ENCODE data around the gene NALCN.

DNA sequence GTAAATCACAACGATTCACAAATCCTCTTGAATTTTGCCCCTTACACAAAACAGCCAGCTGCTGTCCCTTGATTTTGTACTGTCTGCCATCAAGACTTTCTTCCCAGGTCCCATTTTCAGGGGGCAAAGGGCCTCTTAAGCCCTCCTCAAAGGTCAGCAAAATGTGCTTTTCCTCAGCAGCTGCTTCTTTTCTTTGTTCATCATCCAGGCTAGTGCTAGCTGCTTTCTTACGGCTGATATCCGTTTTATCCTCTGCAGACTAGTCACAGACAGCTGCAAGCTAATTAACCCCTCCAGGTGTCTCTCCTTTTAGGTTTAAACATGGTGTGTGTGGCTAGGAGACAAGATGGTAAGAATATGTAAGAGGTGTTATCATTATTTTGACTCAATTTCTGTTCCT lies 90.9 kb downstream of the NALCN start:
- TF ChIP-seq, protein P1, sequence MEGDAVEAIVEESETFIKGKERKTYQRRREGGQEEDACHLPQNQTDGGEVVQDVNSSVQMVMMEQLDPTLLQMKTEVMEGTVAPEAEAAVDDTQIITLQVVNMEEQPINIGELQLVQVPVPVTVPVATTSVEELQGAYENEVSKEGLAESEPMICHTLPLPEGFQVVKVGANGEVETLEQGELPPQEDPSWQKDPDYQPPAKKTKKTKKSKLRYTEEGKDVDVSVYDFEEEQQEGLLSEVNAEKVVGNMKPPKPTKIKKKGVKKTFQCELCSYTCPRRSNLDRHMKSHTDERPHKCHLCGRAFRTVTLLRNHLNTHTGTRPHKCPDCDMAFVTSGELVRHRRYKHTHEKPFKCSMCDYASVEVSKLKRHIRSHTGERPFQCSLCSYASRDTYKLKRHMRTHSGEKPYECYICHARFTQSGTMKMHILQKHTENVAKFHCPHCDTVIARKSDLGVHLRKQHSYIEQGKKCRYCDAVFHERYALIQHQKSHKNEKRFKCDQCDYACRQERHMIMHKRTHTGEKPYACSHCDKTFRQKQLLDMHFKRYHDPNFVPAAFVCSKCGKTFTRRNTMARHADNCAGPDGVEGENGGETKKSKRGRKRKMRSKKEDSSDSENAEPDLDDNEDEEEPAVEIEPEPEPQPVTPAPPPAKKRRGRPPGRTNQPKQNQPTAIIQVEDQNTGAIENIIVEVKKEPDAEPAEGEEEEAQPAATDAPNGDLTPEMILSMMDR (conservative IDR thresholded peaks at IDR 0.05; ENCODE audit: low read depth in 2 of 2): no peak
- TF ChIP-seq EZH2phosphoT487 (IDR thresholded peaks at IDR 0.05; ENCODE audit: unreplicated experiment) (no peak), EZH2 (IDR thresholded peaks at IDR 0.05; ENCODE audit: low read depth, unreplicated experiment) (no peak), POLR2AphosphoS5 (IDR thresholded peaks at IDR 0.05; ENCODE audit: low read depth) (no peak), ZNF114 (CRISPR knock-in tag; IDR thresholded peaks at IDR 0.05) (no peak), JUNB (IDR thresholded peaks at IDR 0.05; ENCODE audit: unreplicated experiment) (no peak), CREB1 (CRISPR knock-in tag; IDR thresholded peaks at IDR 0.05; ENCODE audit: low read depth) (no peak)
- TF ChIP-seq, protein P2, sequence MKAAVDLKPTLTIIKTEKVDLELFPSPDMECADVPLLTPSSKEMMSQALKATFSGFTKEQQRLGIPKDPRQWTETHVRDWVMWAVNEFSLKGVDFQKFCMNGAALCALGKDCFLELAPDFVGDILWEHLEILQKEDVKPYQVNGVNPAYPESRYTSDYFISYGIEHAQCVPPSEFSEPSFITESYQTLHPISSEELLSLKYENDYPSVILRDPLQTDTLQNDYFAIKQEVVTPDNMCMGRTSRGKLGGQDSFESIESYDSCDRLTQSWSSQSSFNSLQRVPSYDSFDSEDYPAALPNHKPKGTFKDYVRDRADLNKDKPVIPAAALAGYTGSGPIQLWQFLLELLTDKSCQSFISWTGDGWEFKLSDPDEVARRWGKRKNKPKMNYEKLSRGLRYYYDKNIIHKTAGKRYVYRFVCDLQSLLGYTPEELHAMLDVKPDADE (IDR thresholded peaks at IDR 0.05): no peak
- TF ChIP-seq, protein P3, sequence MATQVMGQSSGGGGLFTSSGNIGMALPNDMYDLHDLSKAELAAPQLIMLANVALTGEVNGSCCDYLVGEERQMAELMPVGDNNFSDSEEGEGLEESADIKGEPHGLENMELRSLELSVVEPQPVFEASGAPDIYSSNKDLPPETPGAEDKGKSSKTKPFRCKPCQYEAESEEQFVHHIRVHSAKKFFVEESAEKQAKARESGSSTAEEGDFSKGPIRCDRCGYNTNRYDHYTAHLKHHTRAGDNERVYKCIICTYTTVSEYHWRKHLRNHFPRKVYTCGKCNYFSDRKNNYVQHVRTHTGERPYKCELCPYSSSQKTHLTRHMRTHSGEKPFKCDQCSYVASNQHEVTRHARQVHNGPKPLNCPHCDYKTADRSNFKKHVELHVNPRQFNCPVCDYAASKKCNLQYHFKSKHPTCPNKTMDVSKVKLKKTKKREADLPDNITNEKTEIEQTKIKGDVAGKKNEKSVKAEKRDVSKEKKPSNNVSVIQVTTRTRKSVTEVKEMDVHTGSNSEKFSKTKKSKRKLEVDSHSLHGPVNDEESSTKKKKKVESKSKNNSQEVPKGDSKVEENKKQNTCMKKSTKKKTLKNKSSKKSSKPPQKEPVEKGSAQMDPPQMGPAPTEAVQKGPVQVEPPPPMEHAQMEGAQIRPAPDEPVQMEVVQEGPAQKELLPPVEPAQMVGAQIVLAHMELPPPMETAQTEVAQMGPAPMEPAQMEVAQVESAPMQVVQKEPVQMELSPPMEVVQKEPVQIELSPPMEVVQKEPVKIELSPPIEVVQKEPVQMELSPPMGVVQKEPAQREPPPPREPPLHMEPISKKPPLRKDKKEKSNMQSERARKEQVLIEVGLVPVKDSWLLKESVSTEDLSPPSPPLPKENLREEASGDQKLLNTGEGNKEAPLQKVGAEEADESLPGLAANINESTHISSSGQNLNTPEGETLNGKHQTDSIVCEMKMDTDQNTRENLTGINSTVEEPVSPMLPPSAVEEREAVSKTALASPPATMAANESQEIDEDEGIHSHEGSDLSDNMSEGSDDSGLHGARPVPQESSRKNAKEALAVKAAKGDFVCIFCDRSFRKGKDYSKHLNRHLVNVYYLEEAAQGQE (IDR thresholded peaks at IDR 0.05; ENCODE audit: unreplicated experiment): no peak
